AG20443 (cell line): ENCODE data around the gene STX1A.
A peak's percentile ranks its signal among the peaks of the same experiment; 100 is the strongest.

Source experiments
- DNase-seq: peaks from one replicate; pipeline ENCODE4 v3.0.0; 2012; ENCODE audit warnings: low spot score, mixed read lengths

Gene STX1A

DNA sequence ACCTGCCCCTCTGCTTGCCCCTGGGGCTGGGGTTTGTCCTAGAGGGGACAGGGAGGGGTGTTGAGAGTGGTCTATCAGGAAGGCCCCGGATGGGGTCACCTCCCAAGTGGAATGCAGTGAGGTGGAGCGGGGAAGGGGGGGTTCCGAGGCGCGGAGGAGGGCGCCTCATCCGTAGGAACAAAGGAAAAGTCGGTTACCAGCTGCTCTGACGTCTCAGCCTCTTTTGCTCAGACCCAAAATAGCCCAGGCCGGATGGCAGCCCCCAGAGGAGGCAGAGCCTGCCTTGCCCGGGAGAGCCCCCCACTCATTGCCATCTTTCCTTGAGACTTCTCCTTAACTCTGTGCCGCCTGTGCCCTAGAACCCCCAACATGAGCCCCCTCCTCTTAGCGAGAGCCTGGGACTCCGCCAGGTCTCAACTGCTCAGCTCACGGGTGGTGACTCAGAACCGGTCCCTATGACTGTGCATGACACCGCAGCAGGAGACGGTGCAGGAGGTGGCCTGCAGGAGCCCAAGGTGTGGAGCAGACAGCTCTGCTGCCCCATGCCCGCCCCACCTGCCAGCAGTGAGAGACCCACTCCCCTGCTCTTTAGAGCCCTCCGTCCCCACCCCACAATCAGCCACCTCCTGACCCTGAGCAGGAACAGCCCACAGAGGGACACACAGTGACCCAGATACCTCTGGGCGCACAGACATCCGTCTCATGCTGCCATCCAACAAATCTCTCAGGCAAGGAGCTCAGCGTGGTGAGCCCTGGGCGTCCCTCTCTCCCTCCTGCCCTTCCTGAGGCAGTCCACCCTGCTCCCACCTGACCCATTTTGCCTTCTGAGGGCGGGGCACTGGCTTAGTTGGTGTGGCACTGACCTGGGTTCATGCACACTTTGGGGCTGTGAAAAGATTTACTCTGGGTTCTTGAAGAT lies 13.1 kb downstream of the STX1A start:
- DNase-seq: no peak

DNA sequence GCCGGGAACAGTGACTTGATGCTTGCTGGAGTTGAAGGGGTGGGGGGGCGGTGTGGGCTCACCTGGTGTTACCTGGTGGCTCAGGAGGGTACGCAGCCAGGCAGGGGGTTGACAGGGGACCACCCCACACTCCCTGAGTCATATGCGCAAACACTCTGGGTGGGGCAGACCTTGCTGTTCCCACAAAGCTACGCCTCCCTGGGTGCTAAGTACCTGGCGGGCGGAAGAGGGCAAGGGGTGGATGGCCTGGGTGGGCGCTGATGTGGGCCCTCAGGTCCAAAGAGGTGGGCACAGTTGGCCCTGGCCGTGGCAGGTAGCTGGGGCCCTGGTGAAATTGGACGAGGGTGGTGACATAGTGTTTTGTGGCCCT lies 13.9 kb downstream of the STX1A start:
- DNase-seq: no peak

DNA sequence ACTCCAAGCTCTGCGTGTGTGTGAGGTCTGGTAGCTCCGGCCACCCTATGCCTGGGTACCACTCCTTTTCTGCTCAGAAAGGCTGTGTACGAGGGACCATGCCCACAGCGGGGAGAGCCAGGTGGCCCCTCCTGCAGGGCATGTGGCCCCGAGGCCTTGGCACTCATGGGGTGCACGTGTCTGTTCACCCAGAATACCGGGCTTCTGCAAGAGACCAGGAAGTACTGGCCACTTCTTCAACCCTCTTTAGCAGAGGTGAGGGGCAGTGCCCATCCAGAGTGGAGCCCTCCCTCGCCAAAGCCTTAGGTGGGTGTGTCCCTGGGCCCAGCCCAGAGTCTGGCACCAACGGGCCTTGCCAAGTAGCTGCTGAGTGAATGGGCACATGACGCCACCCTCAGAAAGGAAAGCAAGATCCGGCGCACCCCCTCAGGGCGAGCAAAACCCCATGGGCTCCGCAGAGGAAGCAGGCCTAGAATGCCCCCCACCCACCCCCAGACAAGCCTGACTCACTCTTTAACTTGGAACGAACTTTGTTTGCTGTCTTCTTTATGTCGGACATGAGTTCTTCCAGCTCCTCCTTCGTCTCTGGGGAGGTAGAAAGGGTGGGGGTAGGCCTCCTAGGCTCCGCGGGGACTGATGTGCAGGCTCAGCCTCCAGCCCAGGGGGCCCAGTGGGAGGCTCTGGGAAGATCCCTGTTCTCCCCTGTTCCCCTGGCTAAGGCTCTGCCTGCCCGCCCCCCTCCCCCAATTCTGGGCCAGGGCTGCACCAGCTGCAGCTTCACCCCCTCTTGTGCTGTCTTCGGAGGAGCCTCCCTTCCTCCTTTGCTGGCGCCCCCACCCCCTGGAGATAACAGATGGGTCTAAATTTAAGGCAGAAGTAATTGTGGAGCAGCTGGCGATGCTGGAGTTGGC lies 14.6 kb downstream of the STX1A start:
- DNase-seq: no peak

DNA sequence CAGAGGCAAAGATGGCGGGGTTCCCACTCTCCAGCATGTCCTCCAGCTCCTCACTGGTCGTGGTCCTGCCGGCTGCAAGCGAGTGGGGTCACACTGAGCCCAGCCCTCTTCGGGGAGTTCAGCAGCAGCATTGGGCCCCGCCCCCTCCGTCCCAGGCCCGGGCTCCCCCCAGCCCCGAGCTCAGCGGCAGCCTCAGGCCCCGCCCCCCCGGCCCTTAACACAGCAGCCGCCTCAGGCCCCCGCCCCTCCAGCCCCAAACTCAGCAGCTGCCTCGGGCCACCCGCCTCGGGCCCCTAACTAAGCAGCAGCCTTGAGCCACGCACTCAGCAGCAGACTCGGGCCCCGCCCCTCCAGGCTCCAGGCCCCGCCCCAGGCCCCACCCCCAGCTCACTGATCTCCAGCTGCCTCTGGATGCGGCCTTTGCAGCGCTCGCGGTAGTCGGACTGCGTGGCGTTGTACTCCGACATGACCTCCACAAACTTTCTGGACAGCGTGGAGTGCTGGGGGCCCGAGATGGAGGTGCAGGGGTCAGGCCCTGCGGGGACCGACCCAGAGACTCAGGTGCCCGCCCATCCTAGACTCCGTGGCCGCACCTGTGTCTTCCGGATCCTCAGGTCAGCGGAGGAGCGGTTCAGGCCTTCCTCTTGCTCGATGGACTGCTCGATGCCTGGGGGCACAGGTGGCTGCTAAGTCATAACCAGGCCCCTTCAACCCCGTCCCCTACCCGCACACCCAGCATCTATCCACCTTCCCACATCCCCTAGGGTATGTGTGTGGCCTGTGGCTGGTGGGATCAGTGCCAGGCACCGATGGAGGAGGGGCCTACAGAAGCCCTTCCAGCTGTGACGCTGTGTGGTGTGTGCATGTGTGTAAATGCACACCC lies 15.5 kb downstream of the STX1A start:
- peak; percentile 70 for DNase-seq

DNA sequence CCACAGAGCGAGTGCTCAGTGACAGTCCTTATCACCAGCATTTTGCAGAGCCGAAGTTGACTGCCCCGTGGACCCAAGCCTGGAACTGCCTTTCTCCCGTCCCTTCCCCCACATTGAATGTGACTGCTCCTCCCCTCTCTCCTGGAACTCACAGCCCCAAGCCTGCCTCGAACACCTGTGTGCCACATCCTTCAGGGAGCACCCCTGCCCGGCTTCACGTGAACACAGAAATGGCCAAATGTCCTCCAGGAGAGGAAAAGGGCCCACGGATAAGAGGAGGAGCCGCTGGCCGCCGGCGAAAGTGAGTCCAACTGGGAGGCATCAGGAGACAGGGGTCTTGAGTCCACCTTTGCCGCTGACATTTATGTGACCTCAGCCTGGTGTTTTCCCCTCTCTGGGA lies 16.2 kb downstream of the STX1A start:
- DNase-seq: no peak

DNA sequence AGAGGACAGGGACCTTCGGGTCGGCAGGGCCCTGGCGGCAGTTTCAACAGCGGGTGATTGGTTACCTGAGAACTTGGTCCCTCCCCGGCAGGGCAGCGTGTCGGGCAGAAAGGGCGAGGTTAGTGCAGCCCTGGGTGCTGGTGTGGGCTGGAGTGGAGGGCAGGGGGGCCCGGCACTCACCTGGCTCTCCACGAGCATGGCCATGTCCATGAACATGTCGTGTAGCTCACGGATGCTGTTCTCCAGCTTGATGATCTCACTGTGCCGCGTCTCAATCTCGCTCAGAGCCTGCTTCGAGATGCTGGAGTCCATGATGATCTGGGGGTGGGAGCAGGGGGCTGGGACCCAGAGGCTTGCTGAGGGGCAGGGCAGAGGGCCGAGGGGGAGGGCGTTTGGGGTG lies 16.8 kb downstream of the STX1A start:
- no peak for DNase-seq

DNA sequence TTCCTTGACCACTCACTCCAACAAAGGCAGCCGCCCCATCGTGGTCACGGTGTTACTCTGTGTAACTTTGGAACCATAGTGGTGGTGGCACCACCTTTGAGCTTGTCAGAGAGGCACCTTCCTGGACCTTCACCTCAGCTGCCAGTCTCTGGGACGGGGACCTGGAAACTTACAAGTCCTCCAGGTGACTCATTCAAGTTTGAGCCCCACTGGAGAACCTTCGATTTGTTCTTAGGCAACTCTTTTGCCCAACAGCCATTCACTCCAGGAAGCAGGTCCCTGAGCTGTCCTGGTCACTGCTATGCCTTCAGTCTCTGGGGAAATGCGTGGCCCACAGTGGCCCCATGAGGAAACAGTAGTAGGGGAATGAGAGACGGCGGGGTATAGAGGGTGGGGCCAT lies 17.2 kb downstream of the STX1A start:
- no peak for DNase-seq

DNA sequence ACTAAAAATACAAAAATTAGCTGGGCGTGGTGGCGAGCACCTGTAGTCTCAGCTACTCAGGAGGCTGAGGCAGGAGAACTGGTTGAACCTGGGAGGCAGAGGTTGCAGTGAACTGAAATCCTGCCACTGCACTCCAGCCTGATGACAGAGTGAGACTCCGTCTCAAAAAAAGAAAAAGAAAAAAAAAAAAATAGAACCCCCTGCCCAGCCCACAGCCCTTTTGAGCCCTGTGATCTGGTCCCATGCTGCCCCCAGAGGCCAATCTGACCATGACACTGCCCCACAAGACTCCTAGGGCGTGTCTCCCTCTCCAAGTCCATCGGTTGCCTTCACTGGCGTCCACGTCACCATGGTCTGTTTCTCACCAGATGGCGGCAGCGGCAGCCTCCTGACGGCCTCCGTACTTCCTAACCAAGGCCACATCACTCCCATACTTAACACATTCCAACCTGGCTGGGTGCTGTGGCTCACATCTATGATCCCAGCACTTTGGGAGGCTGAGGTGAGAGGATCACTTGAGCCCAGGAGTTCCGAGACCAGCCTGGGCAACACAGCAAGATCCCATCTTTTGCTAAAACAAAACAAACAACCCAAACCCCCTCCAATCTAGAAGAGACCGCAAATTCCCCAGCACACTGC lies 18.0 kb downstream of the STX1A start:
- DNase-seq: peak; percentile 87

DNA sequence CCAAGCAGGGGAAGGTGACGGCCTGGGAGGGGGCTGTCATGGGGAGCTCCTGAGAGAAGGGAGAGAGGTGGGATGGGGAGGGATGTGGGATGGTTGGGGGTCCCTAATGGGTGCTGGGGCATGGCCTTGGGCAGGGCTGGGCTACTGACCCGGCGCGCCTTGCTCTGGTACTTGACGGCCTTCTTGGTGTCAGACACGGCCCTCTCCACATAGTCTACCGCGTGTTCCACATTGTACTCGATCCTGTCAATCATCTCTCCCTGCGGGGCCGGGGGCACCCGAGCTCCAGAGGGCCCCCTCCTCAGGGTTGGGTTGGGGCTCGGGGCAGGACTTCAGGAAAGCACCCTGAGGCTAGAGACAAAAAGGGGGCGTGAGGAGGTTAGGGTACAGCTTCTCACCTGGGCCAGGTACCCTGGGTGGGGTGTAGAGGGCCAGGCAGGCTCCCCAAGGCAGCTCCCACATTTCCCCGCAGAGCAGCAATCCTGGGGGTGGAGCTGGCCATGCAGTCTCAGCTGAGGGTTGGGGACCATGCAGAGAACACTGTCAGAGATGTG lies 18.8 kb downstream of the STX1A start:
- DNase-seq: no peak

DNA sequence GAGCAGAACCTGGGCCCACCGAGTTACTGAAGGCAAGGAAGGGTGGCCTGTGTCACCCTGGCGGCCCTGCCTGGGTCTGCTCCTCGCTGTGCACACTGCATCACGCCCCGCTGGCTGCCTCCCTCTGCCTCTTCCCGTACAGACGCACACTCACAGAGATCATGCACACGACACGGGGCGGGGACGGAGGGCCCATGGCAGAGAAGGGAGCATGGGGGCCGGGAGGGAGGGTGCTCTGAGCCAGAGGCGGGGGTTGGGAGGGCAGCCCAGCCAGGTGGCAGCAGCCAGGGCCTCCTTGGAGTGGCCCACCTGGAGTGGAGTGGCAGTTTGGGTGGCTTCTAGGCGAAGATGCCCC lies 19.4 kb downstream of the STX1A start:
- no peak for DNase-seq

DNA sequence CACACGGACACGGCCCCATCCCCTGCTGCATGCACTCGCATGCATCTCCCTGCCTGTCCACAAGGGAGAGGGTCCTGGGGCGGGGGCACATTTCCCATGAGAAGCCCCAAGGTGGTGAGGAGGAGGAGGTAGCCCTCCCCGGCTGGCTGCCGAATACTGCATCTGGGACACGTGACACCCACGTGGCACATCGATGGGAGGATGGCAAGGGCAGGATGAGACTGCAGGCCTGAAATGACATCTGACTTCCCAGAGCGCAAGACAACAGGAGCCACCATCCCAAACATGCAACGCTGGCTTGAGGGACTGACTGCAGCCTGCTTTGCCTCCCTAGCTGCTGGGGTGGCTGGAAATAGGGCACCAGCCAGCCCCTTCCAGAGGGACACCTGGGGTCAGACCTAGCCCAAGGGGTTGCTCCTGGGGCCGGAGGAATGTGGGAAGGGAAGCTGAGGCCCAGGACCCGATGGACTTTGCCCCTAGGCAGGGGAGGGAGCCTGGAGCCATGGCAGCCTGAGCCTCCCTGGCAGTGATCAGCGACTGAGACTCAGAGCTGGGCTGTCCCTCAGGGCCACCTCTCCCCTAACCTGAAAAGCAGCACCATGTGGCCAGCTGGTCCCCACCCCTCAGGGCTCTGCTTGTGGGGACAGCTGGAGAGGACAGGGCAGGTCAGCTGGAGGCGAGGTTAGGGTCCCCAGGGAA lies 19.9 kb downstream of the STX1A start:
- DNase-seq: no peak

DNA sequence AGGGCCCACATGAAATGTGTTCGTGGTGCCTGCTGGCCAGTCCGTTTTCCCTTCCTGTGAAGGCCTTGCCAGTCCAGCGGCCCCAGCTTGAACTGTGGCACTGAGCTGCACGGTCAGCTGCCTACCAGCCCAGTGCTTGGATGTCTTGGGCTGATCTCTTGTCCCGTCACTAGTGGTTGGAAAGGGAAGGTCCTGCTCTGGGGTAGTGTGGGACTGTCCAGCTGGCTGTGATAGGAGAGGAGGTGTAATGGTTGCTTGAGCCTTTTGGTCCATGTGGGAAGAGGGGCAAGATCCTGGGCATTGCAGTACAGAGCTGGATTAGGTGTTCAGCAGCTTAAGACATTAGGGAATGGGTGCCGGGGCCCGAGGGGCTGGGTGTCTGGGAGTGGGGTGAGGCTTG lies 21.1 kb downstream of the STX1A start:
- no peak for DNase-seq

DNA sequence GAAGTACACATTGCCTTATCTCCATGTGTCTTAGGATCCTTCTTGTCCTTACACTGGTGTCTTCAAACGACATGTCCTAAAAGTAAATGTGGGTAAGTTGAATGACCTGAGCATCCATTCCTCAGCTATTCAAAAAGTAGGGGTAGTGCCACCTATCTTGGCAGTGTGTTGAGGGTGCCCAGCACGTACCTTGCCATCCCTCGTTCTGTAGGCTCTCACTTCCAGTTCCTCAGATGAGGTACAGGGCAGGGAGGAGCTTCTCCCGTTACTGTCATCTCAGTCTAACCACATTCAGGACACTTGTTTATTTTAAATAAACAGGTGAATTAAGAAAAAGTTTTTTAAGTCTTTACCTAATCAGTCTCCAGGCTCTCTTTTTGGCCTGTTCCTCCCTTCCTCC lies 23.1 kb downstream of the STX1A start:
- DNase-seq: no peak

DNA sequence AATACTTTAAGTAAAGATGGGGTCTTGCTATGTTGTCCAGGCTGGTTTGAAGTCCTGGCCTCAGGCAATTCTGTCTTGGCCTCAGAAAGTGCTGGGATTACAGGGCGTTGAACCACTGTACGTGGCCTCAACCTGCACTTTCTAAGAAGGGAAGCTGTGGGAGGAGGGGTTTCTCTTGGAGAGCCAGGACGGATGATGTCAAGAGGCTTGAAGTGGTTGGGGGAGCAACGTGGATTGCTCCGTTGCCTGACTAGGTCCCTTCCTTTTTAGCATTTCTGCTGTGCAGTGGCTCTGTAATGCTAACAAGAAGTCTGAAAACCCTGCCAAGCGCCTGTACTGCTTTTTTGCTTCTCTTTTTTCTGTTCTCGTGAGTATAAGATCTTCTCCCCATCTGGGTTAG lies 28.8 kb downstream of the STX1A start:
- no peak for DNase-seq

DNA sequence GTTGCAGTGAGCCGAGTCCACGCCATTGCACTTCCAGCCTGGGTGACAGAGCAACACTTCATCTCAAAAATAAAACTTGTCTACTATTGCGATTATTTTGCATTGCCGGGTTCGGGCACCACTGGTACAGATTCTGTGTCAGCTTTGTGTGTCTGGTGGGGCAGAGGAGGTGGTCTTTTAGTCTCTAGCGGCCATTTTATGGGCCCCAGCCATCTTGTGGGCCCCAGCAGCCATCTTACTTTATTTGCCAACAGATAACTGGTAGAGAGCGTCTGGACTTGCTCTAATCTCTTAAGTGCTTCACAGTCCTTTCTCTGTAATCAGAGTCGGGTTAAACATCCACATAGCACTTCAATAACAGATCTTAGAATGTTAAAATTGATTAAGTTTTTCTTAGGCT lies 31.2 kb downstream of the STX1A start:
- DNase-seq: no peak

DNA sequence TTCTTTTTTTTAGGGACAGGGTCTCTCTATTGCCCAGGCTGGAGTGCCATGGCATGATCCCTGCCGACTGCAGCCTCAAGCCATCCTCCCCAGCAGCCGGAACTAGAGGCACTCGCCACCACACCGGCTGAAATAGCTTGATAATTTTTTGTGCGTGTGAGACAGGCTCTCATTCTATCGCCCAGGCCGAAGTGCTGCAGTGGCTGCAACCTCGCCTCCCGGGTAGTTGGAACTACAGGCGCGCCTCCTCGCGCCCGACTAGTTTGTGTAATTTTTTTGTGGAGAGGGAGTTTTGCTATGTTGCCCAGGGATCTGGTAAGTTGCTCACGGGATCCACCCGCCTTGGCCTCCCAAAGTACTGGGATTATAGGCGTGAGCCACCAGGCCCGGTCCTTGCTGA lies 34.2 kb downstream of the STX1A start:
- DNase-seq: no peak

DNA sequence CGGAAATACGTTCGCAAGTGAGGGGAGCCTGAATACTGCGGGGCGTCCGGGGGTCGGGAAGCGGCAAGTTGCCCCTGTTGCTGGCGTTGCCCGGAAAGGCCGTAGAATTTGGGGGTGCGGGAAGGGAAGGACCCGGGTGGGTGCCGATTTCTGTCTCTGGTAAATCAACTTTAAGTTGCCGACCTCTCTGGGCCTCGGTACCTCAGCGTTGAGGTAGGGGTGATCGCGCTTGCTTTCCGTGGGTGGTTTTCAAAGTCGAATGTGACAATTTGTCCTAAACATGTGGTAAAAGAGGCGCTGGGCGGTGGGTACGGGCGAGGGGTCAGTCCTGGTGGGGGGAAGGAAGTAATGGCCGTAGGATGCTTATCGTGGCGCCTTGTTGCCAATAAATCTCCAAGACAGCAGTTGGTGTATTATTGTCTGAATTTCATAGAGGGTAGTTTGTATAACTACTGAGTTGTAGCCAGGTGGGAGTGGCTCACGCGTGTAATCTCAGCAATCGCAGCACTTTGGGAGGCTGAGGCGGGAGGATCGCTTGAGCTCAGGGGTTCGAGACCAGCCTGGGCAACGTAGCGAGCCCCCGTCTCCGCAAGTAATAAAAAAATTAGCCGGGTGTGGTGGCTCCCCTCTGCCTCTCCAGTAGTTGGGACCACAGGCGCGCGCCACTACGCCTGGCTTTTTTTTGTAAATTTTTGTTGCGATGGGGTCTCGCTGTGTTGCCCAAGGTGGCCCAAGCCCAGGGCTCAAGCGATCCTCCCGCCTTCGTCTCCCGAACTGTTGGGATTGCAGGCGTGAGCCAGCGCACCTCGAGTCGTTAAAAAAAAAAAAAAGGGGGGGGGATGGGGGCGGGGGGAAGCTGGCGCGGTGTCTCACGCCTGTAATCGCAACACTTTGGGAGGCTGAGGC lies 35.4 kb downstream of the STX1A start:
- no peak for DNase-seq

DNA sequence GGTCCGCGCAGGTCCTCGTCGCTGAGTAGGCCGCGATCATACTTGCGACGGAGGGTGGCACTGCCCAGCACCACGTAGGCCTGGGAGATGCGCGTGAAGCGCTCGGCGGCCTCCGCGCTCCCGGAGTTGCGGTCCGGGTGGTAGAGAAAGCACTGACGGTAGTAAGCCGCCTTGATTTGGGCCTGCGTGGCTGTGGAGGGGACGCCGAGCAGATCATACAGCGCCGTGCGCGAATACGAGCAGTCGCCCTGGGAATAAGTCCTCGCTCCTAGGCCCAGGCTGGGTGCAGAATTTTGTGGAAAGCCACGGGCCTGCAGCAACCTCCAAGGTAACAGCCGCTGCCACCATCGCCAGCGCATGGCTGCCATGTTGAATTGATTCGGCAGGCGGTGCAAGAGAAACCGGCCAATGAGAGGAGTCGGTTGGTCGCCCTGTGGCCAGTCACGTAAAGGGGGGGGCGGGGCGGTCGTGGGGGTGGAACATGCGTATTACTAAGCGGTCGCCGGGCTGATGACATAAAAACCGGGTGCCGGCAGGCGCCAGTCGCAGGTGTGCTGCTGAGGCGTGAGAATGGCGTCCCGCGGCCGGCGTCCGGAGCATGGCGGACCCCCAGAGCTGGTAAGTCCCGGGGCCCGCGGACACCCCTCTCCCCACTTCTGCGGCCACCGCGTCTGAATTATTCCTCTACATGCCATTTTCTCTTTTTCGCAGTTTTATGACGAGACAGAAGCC lies 36.2 kb downstream of the STX1A start, which contains the start of the genes BUD23 and DNAJC30:
Gene BUD23 (plus strand): TSS at position 542 of the 732 bp plus-strand sequence. CDS start 29 bp downstream, at position 571.
Gene DNAJC30 (minus strand): TSS at position 398 of the 732 bp plus-strand sequence. CDS start 30 bp downstream, at position 368.
- peak; percentile 99 for DNase-seq

DNA sequence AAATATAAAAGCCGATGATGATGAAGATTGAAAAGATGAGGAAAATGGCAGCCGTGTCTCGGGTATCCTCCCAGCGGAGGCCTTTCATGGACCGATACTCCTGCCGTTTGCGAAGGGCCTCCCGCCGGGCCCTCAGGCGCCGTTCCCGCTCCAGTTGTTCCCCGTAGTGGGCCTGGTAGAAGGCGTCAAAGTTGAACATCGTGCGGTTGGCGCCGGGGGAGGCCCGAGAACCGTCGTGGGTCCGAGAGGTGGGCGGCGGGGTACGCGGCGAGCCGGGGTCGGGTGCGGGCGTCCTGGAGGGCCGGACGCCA lies 36.8 kb downstream of the STX1A start:
- DNase-seq: no peak
